SK-N-SH treated with all-trans-retinoic acid at 6 μM for 48 hours (cell line): ENCODE measurements around the gene SNPH.
A peak's percentile ranks its signal among the peaks of the same experiment; 100 is the strongest.
"Not testable (repeated sequence)": the region's sequence is repeated elsewhere in the genome, so short reads cannot be mapped to it uniquely, and the experiment has no call there.

Experiments used
- ATAC-seq: fragments of 200-7000 bp; cut with Tn5 transposase; 3 replicates; pipeline ENCODE4 v1.9.1; 2020; ENCODE audit warnings: mild to moderate bottlenecking, moderate library complexity
- ARNTL ChIP-seq: fragments of 450-650 bp; formaldehyde crosslinking; IDR thresholded peaks from 2 replicates; pipeline ENCODE4 v1.5.0; 2020; ENCODE audit warnings: low read depth, mild to moderate bottlenecking, moderate library complexity, borderline replicate concordance
- BACH2 ChIP-seq: fragments of 250-450 bp; sonication (Bioruptor Pico); IDR thresholded peaks from 2 replicates; pipeline ENCODE4 v1.9.0; 2021; ENCODE audit warnings: mild to moderate bottlenecking, borderline replicate concordance
- CSDC2 ChIP-seq: fragments of 250-450 bp; sonication (Bioruptor Pico); IDR thresholded peaks from 2 replicates; pipeline ENCODE4 v1.5.0; 2020; ENCODE audit warnings: mild to moderate bottlenecking, moderate library complexity
- ESRRG ChIP-seq: fragments of 250-450 bp; sonication (Bioruptor Pico); IDR thresholded peaks from 2 replicates; pipeline ENCODE4 v1.6.1; 2021; ENCODE audit warnings: mild to moderate bottlenecking
- ISL1 ChIP-seq: fragments of 250-450 bp; sonication (Bioruptor Pico); IDR thresholded peaks from 2 replicates; pipeline ENCODE4 v2.1.2; 2022; ENCODE audit warnings: mild to moderate bottlenecking, moderate library complexity
- OSR1 ChIP-seq: fragments of 250-450 bp; sonication (Bioruptor Pico); IDR thresholded peaks from 2 replicates; pipeline ENCODE4 v1.8.0; 2022; ENCODE audit warnings: moderate library complexity, mild to moderate bottlenecking, inconsistent platforms
- PPARA ChIP-seq: fragments of 250-450 bp; sonication (Bioruptor Pico); IDR thresholded peaks from 2 replicates; pipeline ENCODE4 v1.5.0; 2020; ENCODE audit warnings: mild to moderate bottlenecking, borderline replicate concordance
- SNAI2 ChIP-seq: fragments of 250-450 bp; sonication (Bioruptor Pico); IDR thresholded peaks from 2 replicates; pipeline ENCODE4 v1.5.0; 2020; ENCODE audit warnings: mild to moderate bottlenecking, moderate library complexity
- TCF4 ChIP-seq: fragments of 250-450 bp; sonication (Bioruptor Pico); IDR thresholded peaks from 2 replicates; pipeline ENCODE4 v1.8.0; 2021; ENCODE audit warnings: mild to moderate bottlenecking, moderate library complexity, borderline replicate concordance
- TOX ChIP-seq: fragments of 250-450 bp; sonication (Bioruptor Pico); IDR thresholded peaks from 2 replicates; pipeline ENCODE4 v1.8.0; 2021; ENCODE audit warnings: mild to moderate bottlenecking, moderate library complexity, borderline replicate concordance
- ZC3H10 ChIP-seq: fragments of 250-450 bp; sonication (Bioruptor Pico); IDR thresholded peaks from 2 replicates; pipeline ENCODE4 v1.5.1; 2021; ENCODE audit warnings: mild to moderate bottlenecking, moderate library complexity
- ZFP3 ChIP-seq: fragments of 250-450 bp; sonication (Bioruptor Pico); IDR thresholded peaks from 2 replicates; pipeline ENCODE4 v1.5.0; 2020; ENCODE audit warnings: mild to moderate bottlenecking, moderate library complexity
- ZFP30 ChIP-seq: fragments of 450-650 bp; formaldehyde crosslinking; IDR thresholded peaks from 2 replicates; pipeline ENCODE4 v1.5.0; 2022; ENCODE audit warnings: mild to moderate bottlenecking, moderate library complexity
- ZNF565 ChIP-seq: fragments of 450-650 bp; formaldehyde crosslinking; conservative IDR thresholded peaks from 2 replicates; pipeline ENCODE4 v1.5.0; 2020; ENCODE audit warnings: low read depth, mild to moderate bottlenecking, moderate library complexity
- ZNF70 ChIP-seq: fragments of 450-650 bp; formaldehyde crosslinking; IDR thresholded peaks from 2 replicates; pipeline ENCODE4 v1.5.0; 2020; ENCODE audit warnings: mild to moderate bottlenecking, moderate library complexity
- TF ChIP-seq, protein P1 (sequence below): fragments of 250-450 bp; sonication (Bioruptor Pico); IDR thresholded peaks from 2 replicates; pipeline ENCODE4 v1.5.0; 2020; ENCODE audit warnings: mild to moderate bottlenecking, moderate library complexity
- TF ChIP-seq, protein P2 (sequence below): fragments of 250-450 bp; sonication (Bioruptor Pico); IDR thresholded peaks from 2 replicates; pipeline ENCODE4 v1.5.1; 2021; ENCODE audit warnings: mild to moderate bottlenecking, moderate library complexity
- TF ChIP-seq, protein P3 (sequence below): fragments of 250-450 bp; sonication (Bioruptor Pico); IDR thresholded peaks from 2 replicates; pipeline ENCODE4 v1.5.1; 2020; ENCODE audit warnings: low read depth, mild to moderate bottlenecking, moderate library complexity
- TF ChIP-seq, protein P4 (sequence below): fragments of 250-450 bp; sonication (Bioruptor Pico); IDR thresholded peaks from 2 replicates; pipeline ENCODE4 v1.8.0; 2021; ENCODE audit warnings: low read depth, mild to moderate bottlenecking, moderate library complexity, borderline replicate concordance
- TF ChIP-seq, protein P5 (sequence below): fragments of 250-450 bp; sonication (Bioruptor Pico); IDR thresholded peaks from 2 replicates; pipeline ENCODE4 v1.8.0; 2020; ENCODE audit warnings: mild to moderate bottlenecking, moderate library complexity, borderline replicate concordance

SNPH gene

DNA sequence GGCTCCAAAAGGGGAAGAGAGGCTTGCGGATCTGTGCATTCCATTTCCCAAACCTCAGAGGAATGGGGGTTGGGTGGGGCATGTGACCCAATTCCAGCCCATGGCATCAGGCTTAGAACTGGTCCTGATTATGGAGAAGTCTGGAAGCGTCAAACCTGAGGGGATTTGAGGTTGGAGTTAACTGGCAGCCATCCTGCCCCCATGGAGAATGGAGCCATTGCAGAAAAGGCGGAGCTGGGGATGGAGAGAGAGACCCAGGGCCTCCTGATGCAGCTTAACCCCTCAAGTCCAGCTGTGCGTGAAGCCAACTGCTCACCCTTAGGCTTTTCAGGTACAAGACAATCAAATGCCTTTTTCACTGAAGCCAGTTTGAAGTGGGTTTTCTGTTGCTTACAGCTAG lies 72.7 kb downstream of the SNPH start:
- TF ChIP-seq, protein P1, sequence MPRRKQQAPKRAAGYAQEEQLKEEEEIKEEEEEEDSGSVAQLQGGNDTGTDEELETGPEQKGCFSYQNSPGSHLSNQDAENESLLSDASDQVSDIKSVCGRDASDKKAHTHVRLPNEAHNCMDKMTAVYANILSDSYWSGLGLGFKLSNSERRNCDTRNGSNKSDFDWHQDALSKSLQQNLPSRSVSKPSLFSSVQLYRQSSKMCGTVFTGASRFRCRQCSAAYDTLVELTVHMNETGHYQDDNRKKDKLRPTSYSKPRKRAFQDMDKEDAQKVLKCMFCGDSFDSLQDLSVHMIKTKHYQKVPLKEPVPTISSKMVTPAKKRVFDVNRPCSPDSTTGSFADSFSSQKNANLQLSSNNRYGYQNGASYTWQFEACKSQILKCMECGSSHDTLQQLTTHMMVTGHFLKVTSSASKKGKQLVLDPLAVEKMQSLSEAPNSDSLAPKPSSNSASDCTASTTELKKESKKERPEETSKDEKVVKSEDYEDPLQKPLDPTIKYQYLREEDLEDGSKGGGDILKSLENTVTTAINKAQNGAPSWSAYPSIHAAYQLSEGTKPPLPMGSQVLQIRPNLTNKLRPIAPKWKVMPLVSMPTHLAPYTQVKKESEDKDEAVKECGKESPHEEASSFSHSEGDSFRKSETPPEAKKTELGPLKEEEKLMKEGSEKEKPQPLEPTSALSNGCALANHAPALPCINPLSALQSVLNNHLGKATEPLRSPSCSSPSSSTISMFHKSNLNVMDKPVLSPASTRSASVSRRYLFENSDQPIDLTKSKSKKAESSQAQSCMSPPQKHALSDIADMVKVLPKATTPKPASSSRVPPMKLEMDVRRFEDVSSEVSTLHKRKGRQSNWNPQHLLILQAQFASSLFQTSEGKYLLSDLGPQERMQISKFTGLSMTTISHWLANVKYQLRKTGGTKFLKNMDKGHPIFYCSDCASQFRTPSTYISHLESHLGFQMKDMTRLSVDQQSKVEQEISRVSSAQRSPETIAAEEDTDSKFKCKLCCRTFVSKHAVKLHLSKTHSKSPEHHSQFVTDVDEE (CRISPR knock-in tag), result no peak
- TF ChIP-seq TOX (CRISPR knock-in tag), result no peak
- TF ChIP-seq CSDC2 (CRISPR knock-in tag), result no peak
- TF ChIP-seq PPARA (CRISPR knock-in tag), result no peak
- TF ChIP-seq ISL1 (CRISPR knock-in tag), result no peak
- TF ChIP-seq TCF4 (CRISPR knock-in tag), result no peak
- no peak for TF ChIP-seq ZNF70 (CRISPR knock-in tag)
- TF ChIP-seq, protein P2, sequence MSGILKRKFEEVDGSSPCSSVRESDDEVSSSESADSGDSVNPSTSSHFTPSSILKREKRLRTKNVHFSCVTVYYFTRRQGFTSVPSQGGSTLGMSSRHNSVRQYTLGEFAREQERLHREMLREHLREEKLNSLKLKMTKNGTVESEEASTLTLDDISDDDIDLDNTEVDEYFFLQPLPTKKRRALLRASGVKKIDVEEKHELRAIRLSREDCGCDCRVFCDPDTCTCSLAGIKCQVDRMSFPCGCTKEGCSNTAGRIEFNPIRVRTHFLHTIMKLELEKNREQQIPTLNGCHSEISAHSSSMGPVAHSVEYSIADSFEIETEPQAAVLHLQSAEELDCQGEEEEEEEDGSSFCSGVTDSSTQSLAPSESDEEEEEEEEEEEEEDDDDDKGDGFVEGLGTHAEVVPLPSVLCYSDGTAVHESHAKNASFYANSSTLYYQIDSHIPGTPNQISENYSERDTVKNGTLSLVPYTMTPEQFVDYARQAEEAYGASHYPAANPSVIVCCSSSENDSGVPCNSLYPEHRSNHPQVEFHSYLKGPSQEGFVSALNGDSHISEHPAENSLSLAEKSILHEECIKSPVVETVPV, result no peak
- TF ChIP-seq, protein P3, sequence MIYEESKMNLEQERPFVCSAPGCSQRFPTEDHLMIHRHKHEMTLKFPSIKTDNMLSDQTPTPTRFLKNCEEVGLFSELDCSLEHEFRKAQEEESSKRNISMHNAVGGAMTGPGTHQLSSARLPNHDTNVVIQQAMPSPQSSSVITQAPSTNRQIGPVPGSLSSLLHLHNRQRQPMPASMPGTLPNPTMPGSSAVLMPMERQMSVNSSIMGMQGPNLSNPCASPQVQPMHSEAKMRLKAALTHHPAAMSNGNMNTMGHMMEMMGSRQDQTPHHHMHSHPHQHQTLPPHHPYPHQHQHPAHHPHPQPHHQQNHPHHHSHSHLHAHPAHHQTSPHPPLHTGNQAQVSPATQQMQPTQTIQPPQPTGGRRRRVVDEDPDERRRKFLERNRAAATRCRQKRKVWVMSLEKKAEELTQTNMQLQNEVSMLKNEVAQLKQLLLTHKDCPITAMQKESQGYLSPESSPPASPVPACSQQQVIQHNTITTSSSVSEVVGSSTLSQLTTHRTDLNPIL (CRISPR knock-in tag), result no peak
- no peak for TF ChIP-seq ZFP3
- TF ChIP-seq OSR1, result no peak
- TF ChIP-seq ARNTL (CRISPR knock-in tag), result no peak
- TF ChIP-seq BACH2 (CRISPR knock-in tag), result no peak
- no peak for TF ChIP-seq ZFP30
- TF ChIP-seq ZC3H10, result no peak
- TF ChIP-seq, protein P4, sequence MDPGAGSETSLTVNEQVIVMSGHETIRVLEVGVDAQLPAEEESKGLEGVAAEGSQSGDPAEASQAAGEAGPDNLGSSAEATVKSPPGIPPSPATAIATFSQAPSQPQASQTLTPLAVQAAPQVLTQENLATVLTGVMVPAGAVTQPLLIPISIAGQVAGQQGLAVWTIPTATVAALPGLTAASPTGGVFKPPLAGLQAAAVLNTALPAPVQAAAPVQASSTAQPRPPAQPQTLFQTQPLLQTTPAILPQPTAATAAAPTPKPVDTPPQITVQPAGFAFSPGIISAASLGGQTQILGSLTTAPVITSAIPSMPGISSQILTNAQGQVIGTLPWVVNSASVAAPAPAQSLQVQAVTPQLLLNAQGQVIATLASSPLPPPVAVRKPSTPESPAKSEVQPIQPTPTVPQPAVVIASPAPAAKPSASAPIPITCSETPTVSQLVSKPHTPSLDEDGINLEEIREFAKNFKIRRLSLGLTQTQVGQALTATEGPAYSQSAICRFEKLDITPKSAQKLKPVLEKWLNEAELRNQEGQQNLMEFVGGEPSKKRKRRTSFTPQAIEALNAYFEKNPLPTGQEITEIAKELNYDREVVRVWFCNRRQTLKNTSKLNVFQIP (CRISPR knock-in tag), result no peak
- no peak for TF ChIP-seq ESRRG (CRISPR knock-in tag)
- TF ChIP-seq, all 23 proteins: peak for 0
- ATAC-seq, result no peak

DNA sequence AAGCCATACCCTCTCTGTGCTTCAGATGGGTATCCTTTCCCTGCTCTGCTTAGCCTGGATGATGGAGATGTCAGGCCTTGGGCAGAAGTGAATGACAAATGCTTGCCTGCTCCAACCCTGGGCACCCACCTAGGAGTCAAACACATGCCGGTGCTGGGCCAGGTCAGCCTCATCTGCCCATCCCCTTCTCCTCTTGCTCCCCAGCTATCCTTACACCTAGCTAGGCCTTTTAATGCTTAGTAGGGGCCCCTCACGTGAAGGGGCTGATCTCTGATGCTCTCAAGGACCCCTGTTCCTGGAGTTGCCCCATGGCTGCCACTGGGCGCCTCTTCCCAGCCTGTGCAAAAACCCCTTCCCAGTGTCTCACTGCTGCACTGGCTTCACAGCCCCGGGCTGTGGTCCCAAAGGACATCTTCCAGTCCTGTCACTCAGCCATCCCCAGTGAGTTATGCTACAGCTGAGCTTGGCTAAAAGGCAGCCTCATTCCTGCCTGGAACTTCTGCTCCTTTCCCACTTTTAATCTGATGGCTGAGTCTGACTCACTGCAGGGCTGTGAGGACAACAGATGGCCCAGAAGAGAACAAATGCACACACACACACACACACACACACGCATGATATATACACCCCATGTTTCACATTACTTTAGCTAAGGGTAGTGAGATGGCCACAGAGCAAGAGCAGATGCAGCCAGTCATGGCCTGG lies 75.6 kb downstream of the SNPH start:
- no peak for TF ChIP-seq BACH2 (CRISPR knock-in tag)
- peak; percentile 25 for TF ChIP-seq ISL1 (CRISPR knock-in tag)
- ATAC-seq, result peak; percentile 63

DNA sequence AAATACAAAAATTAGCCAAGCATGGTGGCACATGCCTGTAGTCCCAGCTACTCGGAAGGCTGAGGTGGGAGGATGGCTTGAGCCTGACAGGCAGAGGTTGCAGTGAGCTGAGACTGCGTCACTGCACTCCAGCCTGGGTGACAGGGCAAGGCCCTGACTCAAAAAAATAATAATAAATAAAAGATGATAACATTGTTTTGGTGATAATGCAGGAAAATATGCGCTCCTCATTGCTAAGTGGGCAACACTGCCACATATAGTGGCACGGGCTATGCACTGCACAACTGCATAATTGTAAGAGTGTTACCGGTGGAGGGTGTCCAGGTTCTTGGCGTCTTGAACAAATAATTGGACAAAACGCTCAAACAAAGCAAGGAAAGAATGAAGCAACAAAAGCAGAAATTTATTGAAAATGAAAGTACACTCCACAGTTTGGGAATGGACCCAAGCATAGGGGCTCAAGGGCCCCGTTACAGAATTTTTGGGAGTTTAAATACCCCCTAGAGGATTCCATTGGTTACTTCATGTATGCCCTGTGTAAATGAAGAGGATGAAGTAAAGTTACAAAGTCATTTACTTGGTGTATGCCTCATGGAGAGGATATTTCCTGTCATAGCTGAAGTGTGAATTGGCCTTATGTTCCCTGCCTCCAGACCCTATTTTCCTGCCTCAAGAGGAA lies 77.5 kb downstream of the SNPH start:
- not testable (repeated sequence) for ATAC-seq

DNA sequence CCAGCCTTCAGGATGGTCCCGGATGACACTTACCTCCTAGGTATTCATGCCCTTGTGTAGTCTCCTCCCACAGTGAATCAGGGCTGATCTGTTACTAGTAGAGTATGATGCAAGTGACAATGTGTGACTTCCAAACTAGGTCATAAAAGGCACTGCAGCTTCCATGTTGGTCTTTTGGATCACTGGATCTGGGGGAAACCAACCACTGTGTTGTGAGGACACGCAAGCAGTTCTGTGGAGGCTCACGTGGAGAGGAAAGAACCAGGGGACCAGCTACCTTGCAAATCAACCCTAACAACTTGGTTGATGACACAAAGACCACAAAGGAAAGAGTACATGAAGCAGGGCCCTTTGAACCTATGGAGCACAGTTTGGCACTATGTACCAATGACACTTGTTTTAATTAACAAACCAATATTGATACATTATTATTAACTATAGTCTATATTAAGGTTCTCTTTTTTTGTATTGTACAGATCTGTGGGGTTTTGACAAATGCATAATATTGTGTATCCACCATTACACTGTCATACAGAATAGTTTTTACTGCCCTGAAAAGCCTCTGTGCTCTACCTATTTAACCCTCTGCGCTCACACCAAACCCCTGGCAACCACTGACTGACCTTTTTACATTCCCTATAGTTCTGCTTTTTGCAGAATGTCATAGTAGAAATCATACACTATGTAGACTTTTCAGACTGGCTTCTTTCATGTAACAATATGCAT lies 79.1 kb downstream of the SNPH start:
- TF ChIP-seq ARNTL (CRISPR knock-in tag) (no peak), SNAI2 (no peak), OSR1 (no peak), ZNF70 (CRISPR knock-in tag) (no peak)
- ATAC-seq, result no peak

DNA sequence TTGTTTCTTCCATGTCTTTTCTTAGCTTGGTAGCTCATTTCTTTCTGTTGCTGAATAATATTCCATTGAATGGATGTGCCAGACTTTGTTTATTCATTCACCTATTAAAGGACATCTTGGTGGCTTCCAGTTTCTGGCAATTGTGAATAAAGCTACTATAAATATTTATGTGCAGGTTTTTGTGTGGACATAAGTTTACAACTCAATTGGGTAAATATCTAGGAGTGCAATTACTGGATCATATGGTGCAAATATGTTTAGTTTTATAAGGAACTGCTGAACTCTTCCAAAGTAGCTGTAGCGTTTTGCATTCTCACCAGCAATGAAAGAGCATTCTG lies 79.6 kb downstream of the SNPH start:
- ATAC-seq, result no peak
- TF ChIP-seq ZFP30 (no peak), TCF4 (CRISPR knock-in tag) (no peak), CSDC2 (CRISPR knock-in tag) (no peak), ZFP3 (no peak), ZC3H10 (no peak), ZNF565 (CRISPR knock-in tag) (no peak), TOX (CRISPR knock-in tag) (no peak)
- TF ChIP-seq, protein P5, sequence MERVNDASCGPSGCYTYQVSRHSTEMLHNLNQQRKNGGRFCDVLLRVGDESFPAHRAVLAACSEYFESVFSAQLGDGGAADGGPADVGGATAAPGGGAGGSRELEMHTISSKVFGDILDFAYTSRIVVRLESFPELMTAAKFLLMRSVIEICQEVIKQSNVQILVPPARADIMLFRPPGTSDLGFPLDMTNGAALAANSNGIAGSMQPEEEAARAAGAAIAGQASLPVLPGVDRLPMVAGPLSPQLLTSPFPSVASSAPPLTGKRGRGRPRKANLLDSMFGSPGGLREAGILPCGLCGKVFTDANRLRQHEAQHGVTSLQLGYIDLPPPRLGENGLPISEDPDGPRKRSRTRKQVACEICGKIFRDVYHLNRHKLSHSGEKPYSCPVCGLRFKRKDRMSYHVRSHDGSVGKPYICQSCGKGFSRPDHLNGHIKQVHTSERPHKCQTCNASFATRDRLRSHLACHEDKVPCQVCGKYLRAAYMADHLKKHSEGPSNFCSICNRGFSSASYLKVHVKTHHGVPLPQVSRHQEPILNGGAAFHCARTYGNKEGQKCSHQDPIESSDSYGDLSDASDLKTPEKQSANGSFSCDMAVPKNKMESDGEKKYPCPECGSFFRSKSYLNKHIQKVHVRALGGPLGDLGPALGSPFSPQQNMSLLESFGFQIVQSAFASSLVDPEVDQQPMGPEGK (CRISPR knock-in tag), result no peak
- TF ChIP-seq, protein P1 (CRISPR knock-in tag), result no peak
